Transverse colon (tissue), 4 donors: ENCODE results near the gene NDUFA3. TPM values are rescaled to one million over a fixed set of nuclear protein-coding genes. Genes with fewer than 3 reads are reported as not detected.
"Not testable (repeated sequence)": the region's sequence is repeated elsewhere in the genome, so short reads cannot be mapped to it uniquely, and the experiment has no call there.

Experiments
- DNase-seq: peaks from one replicate; pipeline ENCODE4 v3.0.0-alpha.2; 2019
- H3K27ac ChIP-seq, 4 donors: fragments of 200-600 bp; sonication (generic); 2 replicates each; pipeline ENCODE4 v1.5.1; 2016 to 2018; ENCODE audit warnings: inconsistent platforms in 4 of 4
- H3K27me3 ChIP-seq: fragments of 200-600 bp; sonication (generic); 2 replicates; pipeline ENCODE4 v1.5.1; 2017; ENCODE audit warnings: inconsistent platforms
- H3K36me3 ChIP-seq, 4 donors: fragments of 200-600 bp; sonication (generic); 2 replicates each; pipeline ENCODE4 v1.5.1; 2017 to 2019; ENCODE audit warnings: inconsistent platforms in 4 of 4
- H3K4me1 ChIP-seq, 4 donors: fragments of 200-600 bp; sonication (generic); 2 replicates each; pipeline ENCODE4 v1.5.1; 2017 to 2020; ENCODE audit warnings: inconsistent platforms in 4 of 4
- H3K4me3 ChIP-seq, 4 donors: fragments of 200-600 bp; sonication (generic); 1 replicate in 1 of 4; 2 replicates in 3 of 4; pipeline versions ENCODE4 v1.5.1 to v1.6.1; 2017 to 2019; ENCODE audit warnings: inconsistent platforms in 4 of 4
- H3K9me3 ChIP-seq, 2 donors: fragments of 200-600 bp; sonication (generic); 2 replicates each; pipeline ENCODE4 v1.5.1; 2017 to 2019; ENCODE audit warnings: inconsistent platforms in 2 of 2
- CTCF ChIP-seq, 5 experiments: fragments of 200-600 bp in 3 of 5; fragments of 450-650 bp in 2 of 5; sonication (generic) in 3 of 5; IDR thresholded peaks; 1 replicate in 2 of 5; 2 replicates in 3 of 5; pipeline ENCODE4 v1.5.1; 2016 to 2017; ENCODE audit warnings: antibody characterized with exemption in 5 of 5, inconsistent platforms in 3 of 5, mild to moderate bottlenecking in 2 of 5, moderate library complexity in 1 of 5
- EP300 ChIP-seq: sonication (generic); formaldehyde crosslinking; IDR thresholded peaks from one replicate; pipeline ENCODE4 v1.6.1; 2017; ENCODE audit warnings: antibody characterized with exemption, low read depth
- POLR2A ChIP-seq: fragments of 450-650 bp; IDR thresholded peaks from one replicate; pipeline ENCODE4 v1.6.1; 2016; ENCODE audit warnings: antibody characterized with exemption, mild to moderate bottlenecking, moderate library complexity
- POLR2AphosphoS5 ChIP-seq, 3 donors: sonication (generic); formaldehyde crosslinking; IDR thresholded peaks; one replicate each; pipeline ENCODE4 v1.6.1; 2016; ENCODE audit warnings: antibody characterized with exemption in 3 of 3
- WGBS, 2 donors: methylation state at CpG; one replicate each; pipeline ENCODE4 v1.1.5; 2018; ENCODE audit warnings: low coverage in 1 of 2; 5-methylcytosine and 5-hydroxymethylcytosine counted together
- in situ Hi-C, 4 donors: fragments of 200-750 bp; cut with MboI; loops; one replicate each; pipeline versions ENCODE4 v1.15.0 to v1.15.1; 2017; ENCODE audit warnings: low sequenced_read_pairs in 3 of 4, low pct_ligation_motif_present in 1 of 4, low pct_unique_long_range_greater_than_20kb in 1 of 4
- intact Hi-C: fragments of 100-400 bp; cut with DNase I; formaldehyde crosslinking; loops from one replicate; pipeline ENCODE4 v1.15.1; 2023; ENCODE audit warnings: low total_unique reads
- total RNA-seq, 4 donors: library from RNA; depleted of rRNA; stranded (reverse); fragments of >200 nt; gene quantifications; one replicate each; pipeline ENCODE4 v1.1.0, GENCODE V29; 2016

Gene NDUFA3
- total RNA-seq, 4 donors from 2014 or later, result 25.4 to 316 (median 97.3) TPM

GRCh38 chr19:54084410-54084809 is 18.2 kb upstream of the NDUFA3 start:
- WGBS, 2 donors, result 75 to 90% methylated on average over 2 to 3 of the region's 3 CpGs
- in situ Hi-C loops, result no loop called here
- DNase-seq, result no peak
- H3K4me3 ChIP-seq, result no peak overlapping the region
- no peaks in the 10 kb centered on the region for H3K36me3 ChIP-seq
- no peak for TF ChIP-seq EP300
- TF ChIP-seq POLR2A, result no peak
- no peak for TF ChIP-seq POLR2AphosphoS5 (IDR thresholded peaks at IDR 0.05)
- TF ChIP-seq CTCF (IDR thresholded peaks at IDR 0.05), result no peak
- no peak overlapping the region for H3K27ac ChIP-seq
- H3K27me3 ChIP-seq, result peaks cover under 1% of the 10 kb centered on the region
- H3K9me3 ChIP-seq, result no peaks in the 10 kb centered on the region
- intact Hi-C loops, result no loop called here
- H3K4me1 ChIP-seq, result no peaks in the 10 kb centered on the region

DNA sequence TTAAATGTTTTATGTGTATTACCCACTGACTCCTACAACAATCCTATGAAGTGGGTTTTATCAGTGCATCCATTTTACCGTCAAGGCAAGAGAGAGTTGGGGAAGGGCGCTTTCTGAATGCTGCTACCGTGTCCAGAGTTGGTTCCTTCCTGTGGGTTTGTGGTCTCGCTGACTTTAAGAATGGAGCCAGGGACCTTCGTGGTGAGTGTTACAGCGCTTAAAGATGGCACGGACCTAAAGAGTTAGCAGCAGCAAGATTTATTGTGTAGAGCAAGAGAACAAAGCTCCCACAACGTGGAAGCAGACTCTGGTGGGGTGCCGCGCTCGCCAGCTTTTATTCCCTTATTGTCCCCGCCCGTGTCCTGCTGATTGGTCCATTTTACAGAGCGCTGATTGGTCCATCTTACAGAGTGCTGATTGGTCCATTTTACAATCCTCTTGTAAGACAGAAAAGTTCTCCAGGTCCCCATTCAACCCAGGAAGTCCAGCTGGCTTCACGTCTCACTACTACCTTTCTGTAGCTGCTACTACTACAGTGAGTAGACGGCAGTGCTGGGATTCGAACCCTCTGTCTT is 8.1 kb upstream of the NDUFA3 start:
- TF ChIP-seq CTCF (IDR thresholded peaks at IDR 0.05) (no peak), POLR2AphosphoS5 (IDR thresholded peaks at IDR 0.05) (no peak), EP300 (no peak), POLR2A (no peak)
- WGBS, 2 donors, result 81 to 91% methylated on average over 4 to 17 of the region's 17 CpGs

DNA sequence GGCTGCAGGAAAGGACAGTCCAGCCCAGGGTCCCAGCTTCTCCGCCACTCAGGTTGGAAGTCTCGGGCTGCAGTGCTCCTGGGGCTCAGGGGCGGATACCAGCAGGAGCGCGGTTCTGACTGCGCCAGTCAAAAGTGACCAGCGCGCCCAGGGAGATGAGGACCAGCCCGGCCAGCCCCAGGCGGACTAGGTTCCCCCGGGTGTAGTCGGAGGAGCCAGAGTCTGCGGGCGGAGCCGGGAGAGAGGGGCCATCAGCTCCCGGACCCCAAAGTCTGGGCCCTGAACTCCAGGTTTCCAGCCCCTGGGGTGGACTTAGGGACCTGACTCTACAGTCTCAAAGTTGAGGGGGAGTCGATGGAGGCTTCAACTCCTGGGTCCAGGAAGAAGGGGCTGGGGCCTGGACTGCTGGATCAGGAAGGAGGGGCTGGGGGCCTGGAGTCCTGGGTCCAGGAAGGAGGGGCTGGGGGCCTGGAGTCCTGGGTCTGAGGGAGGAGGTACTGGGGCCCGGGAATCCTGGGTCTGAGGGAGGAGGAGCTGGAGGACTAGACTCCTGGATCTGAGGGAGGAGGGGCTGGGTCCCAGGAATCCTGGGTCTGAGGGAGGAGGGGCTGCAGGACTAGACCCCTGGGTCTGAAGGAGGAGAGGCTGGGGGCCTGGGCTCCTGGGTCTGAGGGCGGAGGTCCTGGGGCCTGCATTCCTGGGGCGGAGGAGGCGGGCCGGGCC is 7.4 kb upstream of the NDUFA3 start:
- Histone ChIP-seq H3K9me3 (no peaks in the 10 kb centered on the region), H3K36me3 (no peaks in the 10 kb centered on the region), H3K27me3 (peaks cover 3% of the 10 kb centered on the region), H3K27ac (peak overlapping the region in 1 of 4 donors; percentile 77), H3K4me3 (peak overlapping the region in 3 of 4 donors; percentile 13 to 56 (median 26)), H3K4me1 (peaks cover 7 to 19% (median 8%) of the 10 kb centered on the region in 4 donors)
- in situ Hi-C loops, result no loop called here
- DNase-seq, result no peak
- 71% methylated on average over 22 of the region's 22 CpGs; no CpG with 5 or more reads in 1 of the 2 donors for WGBS, 2 donors
- intact Hi-C loops, result no loop called here
- no peak for TF ChIP-seq POLR2AphosphoS5 (IDR thresholded peaks at IDR 0.05)

More for the DNA sequence above, 8.1 kb upstream of the NDUFA3 start:
- intact Hi-C loops, result no loop called here
- Histone ChIP-seq H3K27me3 (peaks cover 10% of the 10 kb centered on the region), H3K4me1 (peaks cover 7 to 19% (median 8%) of the 10 kb centered on the region in 4 donors), H3K4me3 (no peak overlapping the region), H3K9me3 (no peaks in the 10 kb centered on the region), H3K27ac (no peak overlapping the region), H3K36me3 (no peaks in the 10 kb centered on the region)
- in situ Hi-C loops, result no loop called here
- no peak for DNase-seq

GRCh38 chr19:54095859-54096616 is 6.6 kb upstream of the NDUFA3 start:
- in situ Hi-C loops, H3K36me3 ChIP-seq, H3K9me3 ChIP-seq, intact Hi-C loops, H3K27me3 ChIP-seq: not testable (repeated sequence)
- DNase-seq, result peak; percentile 59
- WGBS, 2 donors, result 5% methylated on average over 39 of the region's 46 CpGs; no CpG with 5 or more reads in 1 of the 2 donors
- Histone ChIP-seq H3K4me3 (peak overlapping the region in 3 of 4 donors; percentile 13 to 56 (median 26)), H3K27ac (peak overlapping the region in 2 of 4 donors; percentile 58 to 77), H3K4me1 (peaks cover 7 to 19% (median 8%) of the 10 kb centered on the region in 4 donors)
- TF ChIP-seq CTCF (IDR thresholded peaks at IDR 0.05), result peak in 1 of 5 experiments; percentile 48
- TF ChIP-seq POLR2AphosphoS5 (IDR thresholded peaks at IDR 0.05), result peak in 1 of 3 donors; percentile 40
